H1 (cell line): ENCODE data around the gene TMEM130. TPM values are rescaled to one million over a fixed set of nuclear protein-coding genes. Genes with fewer than 3 reads are reported as not detected.

Experiments used
- CTCF ChIA-PET: fragments of 300-600 bp; sonication (Branson Sonifier 250); formaldehyde crosslinking; loops from one replicate; lab custom pipeline; 2021; ENCODE audit not compliant: partially characterized antibody; lab: Charles Lee
- POLR2A ChIA-PET: fragments of 300-600 bp; sonication (Branson Sonifier 250); formaldehyde crosslinking; loops from one replicate; lab custom pipeline; 2021; ENCODE audit warnings: inconsistent platforms; ENCODE audit not compliant: partially characterized antibody; lab: Charles Lee
- DNase-seq, 2 experiments: peaks; one replicate each; pipeline versions ENCODE4 v3.0.0 to v3.0.0-alpha.2; 2010 to 2022; ENCODE audit warnings: low spot score in 2 of 2, low read depth in 1 of 2, mixed read lengths in 1 of 2
- FAIRE-seq: peaks from 2 replicates; lab custom pipeline; 2011; peaks lifted over from hg19 to GRCh38; lab: Jason Lieb, UNC
- H2AFZ ChIP-seq: 2 replicates; pipeline ENCODE4 v1.8.1; 2012; ENCODE audit warnings: low read length, inconsistent platforms
- H2AK5ac ChIP-seq: 2 replicates; pipeline ENCODE4 v1.6.1; 2013; ENCODE audit warnings: low read depth, low read length
- H2BK120ac ChIP-seq: replicated peaks from 2 replicates; pipeline ENCODE3; 2013; ENCODE audit warnings: low read depth, low read length, inconsistent platforms
- H2BK12ac ChIP-seq: 2 replicates; pipeline ENCODE4 v1.6.1; 2013; ENCODE audit warnings: low read depth, low read length
- H2BK15ac ChIP-seq: 2 replicates; pipeline ENCODE4 v1.6.1; 2013; ENCODE audit warnings: low read length
- H2BK20ac ChIP-seq: 2 replicates; pipeline ENCODE4 v1.6.1; 2013; ENCODE audit warnings: low read length
- H2BK5ac ChIP-seq: 2 replicates; pipeline ENCODE4 v1.6.1; 2013; ENCODE audit warnings: low read depth, low read length
- H3K14ac ChIP-seq: 2 replicates; pipeline ENCODE4 v1.6.1; 2013; ENCODE audit warnings: inconsistent platforms; ENCODE audit not compliant: insufficient read length
- H3K18ac ChIP-seq: 2 replicates; pipeline ENCODE4 v1.6.1; 2013; ENCODE audit warnings: low read length; ENCODE audit errors: extremely low read depth
- H3K23ac ChIP-seq: 2 replicates; pipeline ENCODE4 v1.6.1; 2013; ENCODE audit warnings: inconsistent platforms; ENCODE audit not compliant: insufficient read length
- H3K23me2 ChIP-seq: 2 replicates; pipeline ENCODE4 v1.6.1; 2013; ENCODE audit warnings: low read depth, low read length
- H3K27ac ChIP-seq: 2 replicates; pipeline ENCODE4 v1.6.1; 2011; ENCODE audit warnings: low read depth, low read length, inconsistent platforms
- H3K27me3 ChIP-seq, 4 experiments: replicated peaks in 1 of 4; 1 replicate in 1 of 4; 2 replicates in 3 of 4; pipeline versions ENCODE4 v1.6.1 to v1.8.1; 2011 to 2013; ENCODE audit warnings: low read length in 3 of 4, mild to moderate bottlenecking in 3 of 4, inconsistent platforms in 2 of 4, mixed read lengths in 2 of 4, moderate library complexity in 1 of 4; ENCODE audit not compliant: control insufficient read depth in 3 of 4, insufficient read depth in 3 of 4; ENCODE audit errors: extremely low read depth in 1 of 4
- H3K36me3 ChIP-seq, 4 experiments: 2 replicates each; pipeline versions ENCODE4 v1.6.1 to v1.8.1; 2011 to 2013; ENCODE audit warnings: mild to moderate bottlenecking in 4 of 4, low read length in 3 of 4, moderate library complexity in 2 of 4, control low read depth in 1 of 4, inconsistent platforms in 1 of 4; ENCODE audit not compliant: insufficient read depth in 4 of 4, control insufficient read depth in 2 of 4
- H3K4ac ChIP-seq: replicated peaks from 2 replicates; pipeline ENCODE3; 2013; ENCODE audit warnings: low read length, low read depth, mixed read lengths, inconsistent platforms; ENCODE audit not compliant: insufficient read length
- H3K4me1 ChIP-seq, 4 experiments: replicated peaks in 1 of 4; 1 replicate in 1 of 4; 2 replicates in 3 of 4; pipeline versions ENCODE4 v1.6.1 to v1.8.1; 2011 to 2013; ENCODE audit warnings: low read length in 3 of 4, inconsistent platforms in 2 of 4, mixed read lengths in 1 of 4; ENCODE audit not compliant: insufficient read depth in 4 of 4, control insufficient read depth in 3 of 4
- H3K4me2 ChIP-seq, 2 experiments: 2 replicates each; pipeline versions ENCODE4 v1.6.1 to v1.8.1; 2011 to 2013; ENCODE audit warnings: low read depth in 2 of 2, low read length in 2 of 2, control low read depth in 1 of 2, inconsistent platforms in 1 of 2, mild to moderate bottlenecking in 1 of 2; ENCODE audit not compliant: insufficient read depth in 1 of 2
- H3K4me3 ChIP-seq, 4 experiments: fragments of 200-600, 300-600 bp in 1 of 4; sonication (generic), shearing (Covaris generic), sonication (Bioruptor Twin) in 1 of 4; 2 replicates each; pipeline versions ENCODE4 v1.5.1 to v1.8.1; 2011 to 2016; ENCODE audit warnings: low read length in 4 of 4, low read depth in 3 of 4, control low read depth in 2 of 4, inconsistent platforms in 2 of 4, mild to moderate bottlenecking in 2 of 4, mixed read lengths in 1 of 4, moderate library complexity in 1 of 4; ENCODE audit not compliant: insufficient read depth in 2 of 4; ENCODE audit errors: extremely low read depth in 1 of 4
- H3K56ac ChIP-seq: replicated peaks from 2 replicates; pipeline ENCODE3; 2013; ENCODE audit warnings: low read depth, mild to moderate bottlenecking, mixed read lengths, low read length, inconsistent platforms; ENCODE audit not compliant: insufficient read length
- H3K79me1 ChIP-seq: 2 replicates; pipeline ENCODE4 v1.6.1; 2013; ENCODE audit warnings: low read depth, low read length, control low read depth
- H3K79me2 ChIP-seq, 2 experiments: 2 replicates each; pipeline versions ENCODE4 v1.6.1 to v1.8.1; 2012 to 2013; ENCODE audit warnings: low read length in 2 of 2, mild to moderate bottlenecking in 2 of 2, inconsistent platforms in 1 of 2; ENCODE audit not compliant: insufficient read depth in 2 of 2, control insufficient read depth in 1 of 2
- H3K9ac ChIP-seq, 4 experiments: replicated peaks in 1 of 4; 1 replicate in 1 of 4; 2 replicates in 3 of 4; pipeline versions ENCODE4 v1.6.1 to v1.8.1; 2011 to 2013; ENCODE audit warnings: low read depth in 3 of 4, low read length in 3 of 4, control low read depth in 2 of 4, mild to moderate bottlenecking in 2 of 4, moderate library complexity in 2 of 4, inconsistent platforms in 1 of 4; ENCODE audit errors: extremely low read depth in 1 of 4
- H3K9me3 ChIP-seq, 2 experiments: 2 replicates each; pipeline versions ENCODE4 v1.6.1 to v1.8.1; 2012 to 2013; ENCODE audit warnings: mild to moderate bottlenecking in 2 of 2, moderate library complexity in 2 of 2, control low read depth in 1 of 2, inconsistent platforms in 1 of 2, low read depth in 1 of 2, low read length in 1 of 2, mixed read lengths in 1 of 2; ENCODE audit not compliant: insufficient read depth in 2 of 2
- H4K20me1 ChIP-seq, 2 experiments: replicated peaks in 1 of 2; 2 replicates each; pipeline versions ENCODE3 to v1.8.1; 2011 to 2013; ENCODE audit warnings: inconsistent platforms in 2 of 2, low read length in 2 of 2, mild to moderate bottlenecking in 1 of 2; ENCODE audit not compliant: insufficient read depth in 2 of 2, control insufficient read depth in 1 of 2
- H4K5ac ChIP-seq: 2 replicates; pipeline ENCODE4 v1.6.1; 2013; ENCODE audit warnings: low read length, low read depth, mixed read lengths, inconsistent platforms; ENCODE audit not compliant: insufficient read length
- H4K8ac ChIP-seq: 2 replicates; pipeline ENCODE4 v1.8.0; 2013; ENCODE audit warnings: mild to moderate bottlenecking, moderate library complexity, low read length, inconsistent platforms; ENCODE audit not compliant: insufficient read depth; ENCODE audit errors: extremely low read depth
- H4K91ac ChIP-seq: replicated peaks from 2 replicates; pipeline ENCODE3; 2013; ENCODE audit warnings: low read length, mixed read lengths, inconsistent platforms; ENCODE audit not compliant: insufficient read length
- ATF3 ChIP-seq: IDR thresholded peaks from 2 replicates; pipeline ENCODE4 v1.6.1; 2011; ENCODE audit warnings: low read depth, mild to moderate bottlenecking, low read length; ENCODE audit not compliant: insufficient read depth
- BRCA1 ChIP-seq: IDR thresholded peaks from 2 replicates; pipeline ENCODE4 v1.6.1; 2012; ENCODE audit warnings: low read depth, low read length, improper control_type of control experiment
- CTBP2 ChIP-seq: IDR thresholded peaks from 2 replicates; pipeline ENCODE4 v1.7.0; 2011; ENCODE audit warnings: borderline replicate concordance, mild to moderate bottlenecking, moderate library complexity, mixed read lengths, low read length; ENCODE audit not compliant: insufficient read depth, insufficient read length
- EGR1 ChIP-seq: IDR thresholded peaks from 2 replicates; pipeline ENCODE4 v1.6.1; 2011; ENCODE audit warnings: low read depth, low read length, borderline replicate concordance
- GABPA ChIP-seq: IDR thresholded peaks from 2 replicates; pipeline ENCODE4 v1.6.1; 2011; ENCODE audit warnings: mild to moderate bottlenecking, low read length, moderate library complexity, borderline replicate concordance; ENCODE audit not compliant: insufficient read depth
- JUN ChIP-seq: IDR thresholded peaks from 2 replicates; pipeline ENCODE4 v1.6.1; 2011; ENCODE audit warnings: low read depth, mild to moderate bottlenecking, improper control_type of control experiment, low read length
- KDM5A ChIP-seq: fragments of 200-600 bp; IDR thresholded peaks from 2 replicates; pipeline ENCODE4 v1.7.1; 2012; ENCODE audit warnings: mild to moderate bottlenecking, low read length, inconsistent platforms, mixed read lengths
- SIRT6 ChIP-seq: IDR thresholded peaks from one replicate; pipeline ENCODE4 v1.7.1; 2012; ENCODE audit warnings: low read length, inconsistent platforms
- SP1 ChIP-seq: IDR thresholded peaks from 2 replicates; pipeline ENCODE4 v1.6.1; 2011; ENCODE audit warnings: low read depth, low read length
- SP4 ChIP-seq: IDR thresholded peaks from 2 replicates; pipeline ENCODE4 v1.6.1; 2012; ENCODE audit warnings: low read length, inconsistent platforms
- SRF ChIP-seq: IDR thresholded peaks from 2 replicates; pipeline ENCODE4 v1.6.1; 2011; ENCODE audit warnings: mild to moderate bottlenecking, low read depth, low read length, moderate library complexity
- TCF12 ChIP-seq: IDR thresholded peaks from 2 replicates; pipeline ENCODE4 v1.6.1; 2011; ENCODE audit warnings: low read depth, mild to moderate bottlenecking, low read length
- WGBS, 2 experiments: shearing (Covaris generic) in 1 of 2; methylation state at CpG; one replicate each; pipeline versions ENCODE4 v1.1.6 to v1.1.7; 2013 to 2015; ENCODE audit warnings: low lambda C conversion rate in 2 of 2, mixed read lengths in 2 of 2, inconsistent platforms in 1 of 2, low coverage in 1 of 2, missing lambda C conversion rate in 1 of 2; ENCODE audit not compliant: insufficient replicate concordance in 2 of 2, insufficient coverage in 1 of 2, insufficient read length in 1 of 2; ENCODE audit errors: extremely low coverage in 1 of 2, missing lambda C conversion rate in 1 of 2; 5-methylcytosine and 5-hydroxymethylcytosine counted together
- polyA plus RNA-seq, 7 experiments: library from polyadenylated mRNA; depleted of rRNA in 3 of 7; stranded (reverse) in 5 of 7; unstranded in 2 of 7; fragments of >200 nt in 5 of 7; fragments of 200-250 nt in 2 of 7; gene quantifications; 1 replicate in 5 of 7; 2 replicates in 1 of 7; 4 replicates in 1 of 7; pipeline versions ENCODE4 v1.2.1 to v1.2.3, GENCODE V29; 2011 to 2013; ENCODE audit warnings: missing spikeins in 2 of 7, mixed read lengths in 2 of 7
- total RNA-seq: library from RNA; stranded (reverse); fragmentation: NEBNext Ultra II Directional; extraction: Animal tissue kit (Norgen Biotek cat#: 25700); gene quantifications from 2 replicates; pipeline ENCODE4 v1.2.1, GENCODE V29; 2021
- TF ChIP-seq, protein P1 (sequence below): IDR thresholded peaks from 2 replicates; pipeline ENCODE4 v1.6.1; 2011; ENCODE audit warnings: low read length, improper control_type of control experiment

Gene TMEM130
- total and polyA plus RNA-seq, 2 of the 8 experiments (the other 6 are each of a cell fraction or from before 2014, with no cell fraction given): 2.9 to 6.6 TPM

DNA sequence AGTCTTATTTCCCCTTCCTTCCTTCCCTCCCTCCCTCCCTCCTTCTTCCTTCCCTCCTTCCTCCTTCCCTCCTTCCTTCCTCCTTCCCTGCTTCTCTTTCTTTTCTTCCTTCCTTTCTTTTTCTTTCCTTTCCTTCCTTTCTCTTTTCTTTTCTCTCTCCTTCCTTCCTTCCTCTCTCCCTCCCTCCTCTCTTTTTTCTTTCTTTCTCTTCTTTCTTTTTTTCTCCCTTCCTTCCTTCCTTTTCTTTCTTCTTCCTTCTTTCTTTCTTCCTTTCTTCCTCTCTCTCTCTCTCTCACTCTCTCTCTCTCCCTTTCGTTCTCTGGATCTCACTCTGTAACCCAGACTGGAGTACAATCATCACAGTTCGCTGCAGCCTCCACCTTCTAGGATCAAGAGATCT lies 6.2 kb downstream of the TMEM130 start:
- Histone ChIP-seq H2BK20ac (no peak overlapping the region), H3K23me2 (no peaks in the 10 kb centered on the region), H3K4me1 (peaks cover 0 to 8% (median 3%) of the 10 kb centered on the region in 4 experiments; a peak in 4 of 7 replicates), H3K56ac (no peak overlapping the region), H3K14ac (no peak overlapping the region), H3K4ac (no peak overlapping the region), H3K36me3 (no peaks in the 10 kb centered on the region), H4K5ac (no peak overlapping the region), H4K20me1 (no peaks in the 10 kb centered on the region), H3K79me1 (no peaks in the 10 kb centered on the region), H3K23ac (no peak overlapping the region), H3K9ac (no peak overlapping the region), H3K4me3 (no peak overlapping the region), H3K18ac (no peak overlapping the region), H2AK5ac (no peak overlapping the region), H2BK120ac (no peak overlapping the region), H3K4me2 (no peak overlapping the region), H4K91ac (no peak overlapping the region), H2BK5ac (no peak overlapping the region), H2BK12ac (no peak overlapping the region), H4K8ac (no peak overlapping the region), H2AFZ (no peak overlapping the region), H3K27me3 (peaks cover 0 to 6% (median 5%) of the 10 kb centered on the region in 4 experiments; a peak in 5 of 7 replicates), H3K79me2 (no peaks in the 10 kb centered on the region), H3K27ac (no peak overlapping the region), H3K9me3 (no peaks in the 10 kb centered on the region), H2BK15ac (no peak overlapping the region)
- POLR2A ChIA-PET: no interaction called here
- CTCF ChIA-PET: interaction anchor here (0.7 to 2.6 kb wide), 4 partner anchors 27 to 200 kb away, joined by 3 to 6 read pairs (median 3); no protein-coding TSS in a partner anchor
- FAIRE-seq (no peak), DNase-seq (no peak)
- 93% methylated on average over 2 of the region's 2 CpGs; no CpG with 5 or more reads in 1 of the 2 experiments for WGBS, 2 experiments
- TF ChIP-seq SIRT6 (no peak), SRF (no peak), TCF12 (no peak), SP4 (no peak), GABPA (no peak), KDM5A (no peak), ATF3 (no peak), CTBP2 (no peak), BRCA1 (no peak), EGR1 (no peak), SP1 (no peak), JUN (no peak)
- TF ChIP-seq, protein P1, sequence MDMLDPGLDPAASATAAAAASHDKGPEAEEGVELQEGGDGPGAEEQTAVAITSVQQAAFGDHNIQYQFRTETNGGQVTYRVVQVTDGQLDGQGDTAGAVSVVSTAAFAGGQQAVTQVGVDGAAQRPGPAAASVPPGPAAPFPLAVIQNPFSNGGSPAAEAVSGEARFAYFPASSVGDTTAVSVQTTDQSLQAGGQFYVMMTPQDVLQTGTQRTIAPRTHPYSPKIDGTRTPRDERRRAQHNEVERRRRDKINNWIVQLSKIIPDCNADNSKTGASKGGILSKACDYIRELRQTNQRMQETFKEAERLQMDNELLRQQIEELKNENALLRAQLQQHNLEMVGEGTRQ: no peak
